Kidney epithelial cell (primary cell): ENCODE results near the gene SLC4A11. TPM values are rescaled to one million over a fixed set of nuclear protein-coding genes. Genes with fewer than 3 reads are reported as not detected.
"Not testable (repeated sequence)": the region's sequence is repeated elsewhere in the genome, so short reads cannot be mapped to it uniquely, and the experiment has no call there.

Experiments
- DNase-seq: peaks from one replicate; pipeline ENCODE4 v3.0.0-alpha.2; 2010; ENCODE audit warnings: low read depth
- H3K27me3 ChIP-seq: 2 replicates; pipeline ENCODE4 v1.6.0; 2011; ENCODE audit warnings: low read length; ENCODE audit not compliant: control insufficient read depth, insufficient read depth
- H3K36me3 ChIP-seq: 2 replicates; pipeline ENCODE4 v1.5.1; 2011; ENCODE audit warnings: low read length; ENCODE audit not compliant: control insufficient read depth, insufficient read depth
- H3K4me3 ChIP-seq: 2 replicates; pipeline ENCODE4 v1.5.1; 2011; ENCODE audit warnings: low read depth, mild to moderate bottlenecking, control low read depth, low read length
- total RNA-seq: library from RNA; depleted of rRNA; stranded (reverse); fragments of >200 nt; gene quantifications from 2 replicates; pipeline ENCODE4 v1.2.3, GENCODE V29; 2015
- TF ChIP-seq, protein P1 (sequence below): IDR thresholded peaks from 2 replicates; pipeline ENCODE4 v1.5.1; 2011; ENCODE audit warnings: mild to moderate bottlenecking, moderate library complexity, low read length, control low read depth, inconsistent platforms; ENCODE audit not compliant: insufficient read depth, poor library complexity, severe bottlenecking

SLC4A11 gene
- total RNA-seq, 1 donor from 2014 or later: 8.5 TPM

DNA sequence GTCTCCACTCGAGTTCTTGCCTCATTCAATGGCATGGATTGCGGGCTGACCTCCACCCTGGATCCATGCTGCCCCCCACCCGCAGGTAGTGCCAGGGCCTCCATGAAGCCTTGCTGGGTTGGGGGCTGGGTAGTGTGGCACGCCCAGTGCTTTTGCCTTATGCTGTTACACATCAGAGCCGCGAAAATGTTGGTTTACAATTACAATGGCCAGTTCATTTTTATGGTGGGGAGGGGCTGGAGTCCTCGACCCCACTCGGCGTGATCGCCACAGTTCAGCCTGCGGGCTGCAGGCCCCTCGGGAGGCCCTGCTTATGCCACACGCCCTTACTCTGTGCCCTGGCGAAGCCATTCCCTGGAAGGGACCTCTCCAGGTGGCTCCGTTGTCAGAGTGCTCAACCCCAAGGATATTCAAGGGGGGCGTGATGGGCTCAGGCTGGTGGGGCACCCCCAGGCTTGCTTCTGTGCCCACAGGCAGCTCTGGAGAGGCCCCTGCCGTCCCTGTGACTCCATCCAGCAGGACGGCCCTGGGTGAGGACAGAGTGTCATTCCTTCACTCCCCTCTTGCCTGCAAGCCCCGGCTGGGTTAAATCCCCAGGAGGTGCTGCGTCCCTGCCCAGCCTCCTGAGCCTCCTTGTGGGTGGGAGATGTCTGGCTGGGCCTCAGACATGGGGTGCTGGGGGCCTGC lies 14.9 kb downstream of the SLC4A11 start:
- TF ChIP-seq, protein P1, sequence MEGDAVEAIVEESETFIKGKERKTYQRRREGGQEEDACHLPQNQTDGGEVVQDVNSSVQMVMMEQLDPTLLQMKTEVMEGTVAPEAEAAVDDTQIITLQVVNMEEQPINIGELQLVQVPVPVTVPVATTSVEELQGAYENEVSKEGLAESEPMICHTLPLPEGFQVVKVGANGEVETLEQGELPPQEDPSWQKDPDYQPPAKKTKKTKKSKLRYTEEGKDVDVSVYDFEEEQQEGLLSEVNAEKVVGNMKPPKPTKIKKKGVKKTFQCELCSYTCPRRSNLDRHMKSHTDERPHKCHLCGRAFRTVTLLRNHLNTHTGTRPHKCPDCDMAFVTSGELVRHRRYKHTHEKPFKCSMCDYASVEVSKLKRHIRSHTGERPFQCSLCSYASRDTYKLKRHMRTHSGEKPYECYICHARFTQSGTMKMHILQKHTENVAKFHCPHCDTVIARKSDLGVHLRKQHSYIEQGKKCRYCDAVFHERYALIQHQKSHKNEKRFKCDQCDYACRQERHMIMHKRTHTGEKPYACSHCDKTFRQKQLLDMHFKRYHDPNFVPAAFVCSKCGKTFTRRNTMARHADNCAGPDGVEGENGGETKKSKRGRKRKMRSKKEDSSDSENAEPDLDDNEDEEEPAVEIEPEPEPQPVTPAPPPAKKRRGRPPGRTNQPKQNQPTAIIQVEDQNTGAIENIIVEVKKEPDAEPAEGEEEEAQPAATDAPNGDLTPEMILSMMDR: no peak
- no peak for DNase-seq
- no peaks in the 10 kb centered on the region for H3K27me3 ChIP-seq
- no peaks in the 10 kb centered on the region for H3K36me3 ChIP-seq
- no peak overlapping the region for H3K4me3 ChIP-seq

DNA sequence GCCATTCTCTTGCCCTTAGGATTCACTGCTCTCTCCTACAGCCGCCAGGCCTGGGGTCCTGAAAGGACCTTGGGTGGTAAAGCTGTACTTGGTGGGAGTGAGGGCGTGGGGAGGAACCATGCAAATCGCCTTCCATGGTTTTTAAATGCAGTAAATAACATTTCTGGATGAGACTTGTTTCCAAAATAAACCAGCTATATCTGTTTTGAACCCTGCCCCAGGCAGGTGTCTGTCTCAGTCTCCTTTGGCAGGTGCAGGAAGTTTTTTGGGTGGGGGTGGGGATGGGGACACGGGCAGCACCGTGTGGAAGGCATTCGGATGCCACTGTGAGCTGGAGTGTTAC lies 15.4 kb downstream of the SLC4A11 start:
- TF ChIP-seq, protein P1: no peak
- H3K4me3 ChIP-seq: no peak overlapping the region
- H3K27me3 ChIP-seq: no peaks in the 10 kb centered on the region
- peaks cover under 1% of the 10 kb centered on the region for H3K36me3 ChIP-seq
- DNase-seq: no peak

DNA sequence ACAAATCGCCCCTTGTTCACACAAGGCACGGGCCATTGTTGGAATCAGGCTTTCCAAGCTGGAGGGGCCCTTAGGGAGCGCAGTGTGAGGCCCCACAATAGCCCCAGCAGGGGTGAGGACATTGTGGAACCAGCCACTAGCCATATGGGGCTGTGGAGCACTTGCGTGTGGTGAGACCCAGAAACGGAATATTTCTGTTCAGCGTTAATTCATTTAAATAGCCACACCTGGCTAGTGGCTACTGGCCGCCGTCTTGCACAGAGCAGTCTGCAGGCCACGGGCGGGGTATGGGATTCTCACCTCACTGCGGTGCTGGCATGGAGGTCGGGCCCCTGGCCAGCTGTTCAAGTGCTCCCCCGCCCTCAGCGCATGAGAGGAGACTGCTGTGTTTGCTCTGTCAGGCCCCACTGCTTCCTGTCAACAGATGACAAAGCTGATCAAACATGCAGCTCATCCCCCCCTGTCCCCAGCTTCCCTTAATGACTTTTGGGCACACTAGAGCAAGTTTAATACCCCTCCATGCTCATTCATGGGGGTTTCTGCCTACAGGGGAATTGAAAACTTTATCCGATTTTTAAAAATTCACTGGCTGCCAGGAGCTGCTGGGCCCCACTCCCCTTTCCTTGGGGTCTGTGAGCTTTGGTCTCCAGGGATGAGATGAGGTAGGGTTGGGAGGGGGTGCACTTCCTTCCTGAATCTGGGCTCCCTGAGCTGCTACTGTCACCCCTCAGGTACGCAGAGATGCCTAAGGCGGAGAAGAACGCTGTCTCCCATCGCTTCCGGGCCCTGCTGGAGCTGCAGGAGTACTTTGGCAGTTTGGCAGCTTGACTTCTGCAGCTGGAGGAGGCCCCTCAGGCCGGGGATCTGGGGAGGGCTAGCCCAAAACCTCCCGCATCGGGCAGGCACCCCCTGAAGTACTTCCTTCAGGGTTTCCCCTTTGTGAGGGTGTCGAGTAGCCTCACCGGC lies 16.1 kb downstream of the SLC4A11 start:
- H3K27me3 ChIP-seq: no peaks in the 10 kb centered on the region
- peak; percentile 51 for DNase-seq
- no peak overlapping the region for H3K4me3 ChIP-seq
- H3K36me3 ChIP-seq: peaks cover 1% of the 10 kb centered on the region
- TF ChIP-seq, protein P1: no peak

DNA sequence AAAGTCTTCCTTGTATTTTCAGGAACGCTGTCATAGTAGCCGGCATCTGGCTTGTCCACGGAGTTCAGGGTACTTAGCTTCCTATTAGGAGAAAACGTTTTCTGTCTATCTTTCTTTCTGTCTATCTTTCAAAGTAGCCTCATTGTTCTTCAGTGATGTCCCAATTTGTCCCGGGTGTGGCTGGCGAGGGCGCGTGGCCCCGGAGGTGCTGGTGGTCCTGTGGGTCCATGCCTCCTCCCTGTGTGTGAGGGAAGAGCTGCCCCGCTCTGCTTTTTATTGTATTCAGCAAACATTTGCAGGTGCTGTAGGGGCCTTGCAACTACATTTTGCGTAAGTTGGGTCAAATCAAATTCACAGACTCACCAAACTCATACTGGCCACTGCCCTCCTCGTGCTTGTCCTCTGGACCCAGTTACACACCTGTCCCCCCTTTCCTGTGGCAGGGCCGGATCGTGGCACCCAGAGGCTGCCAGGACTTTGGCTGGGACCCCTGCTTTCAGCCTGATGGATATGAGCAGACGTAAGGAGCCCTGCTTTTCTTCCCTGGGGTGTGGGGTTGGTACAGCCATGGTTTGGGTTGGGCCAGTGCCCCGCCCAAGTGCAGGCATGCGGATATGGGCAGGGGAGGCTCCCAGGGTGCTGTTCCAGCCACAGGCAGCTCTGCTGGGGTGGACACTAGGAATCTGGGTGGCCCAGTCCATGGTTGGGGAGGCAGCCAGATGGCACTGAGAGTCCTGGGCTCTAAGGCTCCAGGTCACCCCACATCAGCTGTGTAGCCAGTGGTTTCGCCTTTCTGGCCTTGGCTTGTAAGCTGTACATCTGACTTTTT lies 17.4 kb downstream of the SLC4A11 start:
- Histone ChIP-seq H3K27me3 (no peaks in the 10 kb centered on the region), H3K4me3 (no peak overlapping the region), H3K36me3 (peaks cover 1% of the 10 kb centered on the region)
- TF ChIP-seq, protein P1: no peak
- no peak for DNase-seq

DNA sequence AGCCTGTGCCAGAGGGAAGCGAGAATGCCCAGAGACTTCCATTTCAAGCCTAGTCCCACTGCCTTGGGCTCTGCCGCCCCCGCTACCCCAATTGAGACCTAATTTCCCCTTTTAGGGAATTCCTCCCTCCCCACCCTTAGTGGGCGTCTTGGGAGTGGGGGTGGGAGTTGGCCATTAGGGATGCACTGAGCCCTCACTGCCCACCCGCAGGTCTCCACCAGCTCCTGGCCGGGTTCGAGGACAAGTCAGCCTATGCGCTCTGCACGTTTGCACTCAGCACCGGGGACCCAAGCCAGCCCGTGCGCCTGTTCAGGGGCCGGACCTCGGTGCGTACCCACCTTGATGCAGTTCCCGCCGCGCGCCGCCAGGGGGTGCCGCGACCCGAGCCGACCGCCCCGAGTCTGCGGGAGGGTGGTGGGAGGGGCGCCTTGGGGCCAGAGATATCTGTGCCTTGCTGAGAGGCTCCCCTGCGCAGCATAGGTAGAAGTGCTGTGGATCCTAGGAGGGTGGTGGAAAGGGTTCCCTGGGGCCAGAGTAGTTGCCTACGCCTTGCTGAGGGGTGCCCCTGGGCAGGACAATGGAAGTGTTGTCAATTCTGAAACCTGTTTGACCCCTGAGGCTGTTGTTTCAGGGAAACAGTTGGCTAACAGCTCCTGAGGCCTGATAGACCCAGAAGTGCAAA lies 20.5 kb downstream of the SLC4A11 start:
- peaks cover 5% of the 10 kb centered on the region for H3K36me3 ChIP-seq
- H3K4me3 ChIP-seq: no peak overlapping the region
- TF ChIP-seq, protein P1: peak; percentile 89
- no peaks in the 10 kb centered on the region for H3K27me3 ChIP-seq
- DNase-seq: no peak

DNA sequence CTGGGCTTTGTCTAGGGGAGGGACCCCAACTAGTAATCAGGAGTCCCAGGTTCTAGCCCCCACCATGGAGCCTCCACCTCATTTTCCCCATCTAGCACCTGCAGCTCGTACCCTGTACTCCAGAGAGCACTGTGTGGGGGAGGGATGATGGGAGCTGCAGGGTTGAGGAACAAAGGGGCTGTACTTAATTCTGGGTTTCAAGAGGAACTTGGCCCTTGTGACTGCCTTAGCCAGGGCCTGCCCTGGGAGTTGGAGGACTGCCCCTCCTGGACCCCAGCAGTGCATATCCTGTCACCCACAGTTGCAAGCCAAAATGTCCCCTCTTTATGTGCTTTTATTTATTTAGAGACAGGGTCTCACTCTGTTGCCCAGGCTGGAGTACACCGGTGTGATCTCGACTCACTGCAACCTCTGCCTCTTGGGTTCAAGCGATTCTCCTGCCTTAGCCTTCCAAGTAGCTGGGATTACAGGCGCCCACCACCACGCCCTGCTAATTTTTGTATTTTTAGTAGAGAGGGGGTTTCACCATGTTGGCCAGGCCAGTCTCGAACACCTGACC lies 23.6 kb downstream of the SLC4A11 start:
- not testable (repeated sequence) for H3K36me3 ChIP-seq, H3K4me3 ChIP-seq, H3K27me3 ChIP-seq

More for the DNA sequence above, 23.6 kb downstream of the SLC4A11 start:
- not testable (repeated sequence) for DNase-seq
